T-helper 1 cell treated with Interleukin-12 subunit alpha and Interleukin-12 subunit beta and Interleukin-4 antibody, amounts not matched to agents 30 ng/mL and 1 ng/mL, for 36 hours (primary cell): ENCODE data around the gene PCSK5. TPM values are rescaled to one million over a fixed set of nuclear protein-coding genes. Genes with fewer than 3 reads are reported as not detected.
"Not testable (repeated sequence)": the region's sequence is repeated elsewhere in the genome, so short reads cannot be mapped to it uniquely, and the experiment has no call there.

Experiments
- intact Hi-C: fragments of 100-400 bp; cut with micrococcal nuclease; formaldehyde crosslinking; loops from one replicate; pipeline ENCODE4 v1.15.1; 2024
- total RNA-seq: library from RNA; stranded (reverse); gene quantifications from 2 replicates; pipeline ENCODE4 v1.2.3, GENCODE V29; 2022

The PCSK5 gene
- total RNA-seq, 1 donor from 2014 or later = 7.1 TPM

DNA sequence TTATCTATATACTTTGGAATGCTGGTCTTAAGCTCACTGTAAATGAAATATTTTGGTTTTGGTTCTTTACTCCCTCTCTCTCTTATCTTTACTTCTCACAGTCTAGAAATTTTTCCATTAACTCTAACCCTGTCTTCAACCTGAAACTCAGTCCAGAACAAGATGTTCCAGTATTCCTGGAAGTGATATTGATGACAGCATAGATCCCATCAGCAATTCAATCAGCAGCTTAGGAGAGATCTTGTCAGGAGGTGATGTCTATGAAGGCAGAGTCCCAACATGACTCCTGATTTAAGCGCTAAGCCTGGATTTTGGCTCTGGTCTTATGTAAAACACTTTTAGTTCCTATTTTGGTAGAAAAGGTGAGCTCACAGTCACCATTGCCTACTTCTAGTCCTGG, 451.1 kb downstream of the PCSK5 start:
- intact Hi-C loops = no loop called here

DNA sequence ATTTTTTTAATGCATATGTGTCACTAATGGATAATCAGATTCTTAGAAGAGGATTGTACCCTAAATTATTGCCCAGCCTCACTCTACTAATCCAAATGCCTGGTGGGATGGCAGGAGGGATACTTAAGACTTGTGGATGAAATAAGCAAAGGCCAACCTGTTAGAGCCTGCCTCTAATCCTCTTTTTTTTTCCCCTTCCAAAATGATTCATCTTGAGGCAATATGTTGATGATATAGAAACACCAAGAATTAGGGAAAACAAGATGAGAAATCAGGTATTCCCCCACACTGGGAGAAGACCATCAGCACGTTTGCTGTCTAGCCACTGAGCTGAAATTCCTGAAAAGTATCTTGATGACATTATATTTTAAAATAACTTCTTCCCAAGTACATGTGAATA, 451.7 kb downstream of the PCSK5 start:
- intact Hi-C loops = no loop called here

DNA sequence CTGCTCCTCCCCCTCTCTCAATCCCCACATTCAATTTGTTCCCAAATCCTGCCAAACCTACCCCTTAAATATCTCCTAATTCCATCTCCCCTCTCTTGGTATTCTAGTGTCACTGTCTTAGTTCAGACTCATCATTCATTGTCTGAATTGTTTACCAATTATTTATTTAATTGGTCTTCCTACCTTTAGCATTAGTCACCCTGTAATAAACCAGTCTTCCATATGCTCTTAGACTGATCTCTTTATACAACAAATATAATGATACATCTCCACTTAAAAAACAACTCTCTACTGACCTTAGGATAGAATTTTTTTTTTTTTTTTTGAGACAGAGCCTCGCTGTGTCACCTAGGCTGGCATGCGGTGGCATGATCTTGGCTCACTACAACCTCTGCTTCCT, 452.4 kb downstream of the PCSK5 start:
- intact Hi-C loops = no loop called here

DNA sequence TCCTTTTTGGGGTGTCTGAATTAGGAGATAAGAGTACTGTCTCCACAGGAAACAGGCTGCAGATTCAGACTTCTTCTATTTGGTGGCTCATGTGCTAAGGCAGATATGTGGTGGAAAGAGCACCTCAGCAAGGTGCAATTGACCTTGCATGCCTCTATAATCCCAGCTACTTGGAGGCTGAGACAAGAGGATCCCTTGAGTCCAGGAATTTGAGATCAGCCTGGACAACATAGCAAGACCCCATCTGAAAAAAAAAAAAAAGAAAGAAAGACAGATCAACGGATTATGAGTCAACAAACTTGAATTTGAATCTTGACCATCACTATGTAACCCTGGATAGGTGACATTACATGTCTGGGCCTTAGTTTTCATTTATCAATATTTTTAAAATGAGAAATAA, 459.4 kb downstream of the PCSK5 start:
- intact Hi-C loops = no loop called here

DNA sequence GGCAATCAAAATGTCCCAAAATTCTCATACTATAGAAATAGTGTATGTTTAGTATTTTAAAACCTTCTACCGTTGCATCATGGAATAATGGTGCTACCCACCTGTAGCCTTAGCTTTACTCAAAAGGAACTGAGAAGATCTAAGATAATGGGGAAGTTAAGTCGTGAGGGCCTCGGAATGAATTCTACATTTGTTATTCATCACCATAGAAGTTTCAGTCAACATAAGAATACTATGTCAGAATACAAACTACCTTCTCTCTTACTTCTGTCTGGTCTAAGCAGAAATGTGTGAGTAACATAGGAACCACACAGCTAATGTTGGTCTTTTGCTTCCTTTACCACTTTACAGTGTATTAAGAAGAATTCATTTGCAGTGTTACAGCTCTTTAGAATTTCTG, 460.5 kb downstream of the PCSK5 start:
- intact Hi-C loops = no loop called here

DNA sequence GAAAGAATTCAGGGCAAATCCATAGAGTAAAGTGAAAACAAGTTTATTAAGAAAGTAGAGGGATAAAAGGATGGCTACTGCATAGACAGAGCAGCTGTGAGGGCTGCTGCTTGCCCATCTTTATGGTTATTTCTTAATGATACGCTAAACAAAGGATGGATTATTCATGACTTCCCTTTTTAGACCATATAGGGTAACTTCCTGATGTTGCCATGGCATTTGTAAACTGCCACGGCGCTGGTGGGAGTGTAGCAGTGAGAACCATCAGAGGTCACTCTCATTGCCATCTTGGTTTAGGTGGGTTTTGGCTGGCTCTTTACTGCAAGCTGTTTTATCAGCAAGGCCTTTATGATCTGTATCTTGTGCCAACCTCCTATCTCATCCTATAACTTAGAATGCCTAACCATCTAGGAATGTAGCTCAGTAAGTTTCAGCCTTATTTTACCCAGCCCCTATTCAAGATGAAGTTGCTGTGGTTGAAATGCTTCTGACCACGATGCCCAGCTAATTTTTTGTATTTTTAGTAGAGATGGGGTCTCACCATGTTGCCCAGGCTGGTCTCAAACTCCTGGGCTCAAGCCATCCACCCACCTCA, 461.6 kb downstream of the PCSK5 start:
- intact Hi-C loops = no loop called here

DNA sequence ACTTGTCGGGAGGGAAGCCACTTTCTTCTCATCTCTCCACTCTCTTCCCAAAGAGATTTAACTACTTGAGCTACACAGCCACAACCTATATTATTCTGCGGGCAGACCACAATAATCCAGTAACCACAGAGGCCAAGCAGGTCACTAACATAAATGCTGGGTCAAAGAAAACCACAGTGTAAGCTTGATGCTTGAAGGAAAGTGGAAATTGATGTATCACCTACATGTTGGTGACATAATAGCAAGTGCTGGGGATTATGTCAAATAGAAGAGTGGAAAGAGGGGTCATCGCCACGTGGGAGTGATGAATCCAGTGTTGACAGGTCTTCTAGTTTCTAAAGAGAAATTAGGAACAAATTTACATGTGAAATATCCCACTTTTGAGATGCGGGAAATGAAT, 462.8 kb downstream of the PCSK5 start:
- intact Hi-C loops = no loop called here

DNA sequence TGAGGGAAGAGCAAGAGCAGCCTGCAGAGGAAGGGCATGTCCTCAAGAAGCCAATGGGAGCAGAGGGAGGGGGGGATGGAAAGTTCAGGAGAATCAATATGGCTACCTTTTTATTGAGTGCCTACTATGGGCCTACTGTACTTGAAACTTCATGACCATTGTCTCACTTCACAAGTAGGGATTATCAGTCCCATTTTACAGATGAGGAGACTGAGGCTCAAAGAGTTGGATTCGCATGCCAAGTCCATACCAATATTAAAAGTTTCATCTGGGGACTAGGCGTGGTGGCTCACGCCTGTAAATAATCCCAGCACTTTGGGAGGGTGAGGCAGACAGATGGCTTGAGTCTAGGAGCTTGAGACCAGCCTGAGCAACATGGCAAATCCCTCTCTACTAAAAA, 463.7 kb downstream of the PCSK5 start:
- intact Hi-C loops = no loop called here

DNA sequence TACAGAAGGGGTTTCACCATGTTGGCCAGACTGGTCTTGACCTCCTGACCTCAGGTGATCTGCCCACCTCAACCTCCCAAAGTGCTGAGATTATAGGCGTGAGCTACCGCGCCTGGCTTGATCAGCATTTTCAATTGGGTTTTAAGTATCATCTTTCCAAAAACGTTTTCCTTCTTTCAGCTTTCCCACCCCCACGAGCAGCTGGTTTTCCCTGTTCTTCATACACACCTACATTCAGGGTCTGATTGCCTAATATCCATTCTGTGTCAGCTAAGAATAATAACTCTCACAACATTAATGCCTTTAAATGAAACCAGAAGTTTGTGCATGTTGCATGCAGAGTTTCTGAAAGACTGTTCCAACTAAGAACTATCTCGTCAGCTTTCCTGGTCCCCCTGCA, 465.4 kb downstream of the PCSK5 start:
- intact Hi-C loops = no loop called here

DNA sequence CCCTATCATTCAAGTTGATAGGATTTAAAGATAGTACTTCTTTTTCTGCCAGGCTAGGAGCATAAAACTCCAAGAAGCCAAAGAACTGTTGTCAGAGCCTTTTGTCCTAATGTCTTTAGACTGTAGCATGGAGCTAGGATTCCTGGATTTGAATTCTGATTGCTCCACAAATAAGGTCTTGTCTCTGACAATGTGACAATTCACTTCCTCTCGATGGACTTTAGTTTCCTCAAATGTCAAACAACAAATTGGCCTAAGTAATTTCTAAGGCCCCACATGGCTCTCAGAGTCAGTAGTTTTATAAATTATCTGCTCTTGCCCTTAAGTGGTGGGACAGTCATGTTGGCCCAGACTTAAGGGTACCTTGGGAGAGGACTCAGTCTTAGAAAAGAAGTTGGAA, 467.1 kb downstream of the PCSK5 start:
- intact Hi-C loops = no loop called here

DNA sequence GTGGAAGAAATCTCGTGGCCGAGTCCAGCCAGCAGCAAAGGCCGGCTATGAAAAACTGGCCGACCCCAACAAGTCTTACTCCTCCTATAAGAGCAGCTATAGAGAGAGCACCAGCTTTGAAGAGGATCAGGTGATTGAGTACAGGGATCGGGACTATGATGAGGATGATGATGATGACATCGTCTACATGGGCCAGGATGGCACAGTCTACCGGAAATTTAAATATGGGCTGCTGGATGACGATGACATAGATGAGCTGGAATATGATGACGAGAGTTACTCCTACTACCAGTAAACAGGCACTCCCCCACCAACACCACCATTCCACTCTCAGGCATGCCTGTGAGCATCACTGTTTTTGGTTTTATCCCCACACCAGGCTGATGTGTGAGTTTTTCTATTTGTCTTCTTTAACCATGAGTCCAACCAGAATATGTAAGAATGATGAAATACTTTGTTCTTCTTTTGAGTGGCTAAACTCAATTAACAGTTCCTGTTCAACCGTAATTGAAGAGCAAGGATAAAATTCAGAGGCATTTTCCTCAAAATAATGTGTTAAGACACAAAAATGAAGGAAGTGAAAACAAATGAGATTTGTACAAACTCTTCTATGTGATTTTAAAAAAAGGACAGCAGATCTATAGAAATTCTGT, 468.3 kb downstream of the PCSK5 start:
- intact Hi-C loops = no loop called here

DNA sequence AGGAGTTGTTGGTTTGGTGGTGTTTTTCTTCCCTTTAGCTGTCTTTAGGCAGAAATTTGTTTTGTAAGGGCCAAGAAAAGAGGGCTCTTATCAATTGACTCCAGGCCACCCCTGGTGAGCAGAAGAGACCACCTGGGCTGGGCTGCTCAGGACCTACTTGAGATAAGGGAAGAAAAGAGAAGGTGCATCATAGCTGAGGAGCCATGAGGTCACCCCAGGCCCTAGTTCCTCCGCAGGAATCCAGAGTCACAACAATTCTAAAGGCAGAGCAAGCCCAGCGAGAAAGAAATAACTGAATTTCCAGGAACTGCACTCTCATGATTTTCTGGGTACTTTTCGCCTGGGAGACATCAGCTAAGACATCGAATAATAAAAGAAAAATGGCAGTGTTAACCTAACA, 468.9 kb downstream of the PCSK5 start:
- intact Hi-C loops = no loop called here

DNA sequence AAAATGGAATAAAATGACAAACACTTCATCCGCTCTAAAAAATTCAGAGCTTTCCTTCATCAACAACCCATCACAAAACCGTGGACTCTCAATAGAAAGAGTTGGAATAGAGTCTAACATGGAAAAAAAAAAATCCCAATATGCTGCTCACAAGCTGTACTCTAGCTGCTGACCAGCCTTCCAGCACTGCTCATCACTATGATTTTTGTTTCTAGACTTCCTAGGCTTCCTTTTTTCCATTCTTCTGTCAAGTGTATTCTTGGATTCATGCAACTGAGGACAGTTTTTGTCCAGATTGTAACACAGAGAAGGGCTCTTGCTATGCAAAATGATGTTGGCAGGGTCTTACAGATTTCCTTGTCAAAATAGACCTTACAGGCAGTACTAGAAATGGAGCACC, 469.3 kb downstream of the PCSK5 start:
- intact Hi-C loops = no loop called here

DNA sequence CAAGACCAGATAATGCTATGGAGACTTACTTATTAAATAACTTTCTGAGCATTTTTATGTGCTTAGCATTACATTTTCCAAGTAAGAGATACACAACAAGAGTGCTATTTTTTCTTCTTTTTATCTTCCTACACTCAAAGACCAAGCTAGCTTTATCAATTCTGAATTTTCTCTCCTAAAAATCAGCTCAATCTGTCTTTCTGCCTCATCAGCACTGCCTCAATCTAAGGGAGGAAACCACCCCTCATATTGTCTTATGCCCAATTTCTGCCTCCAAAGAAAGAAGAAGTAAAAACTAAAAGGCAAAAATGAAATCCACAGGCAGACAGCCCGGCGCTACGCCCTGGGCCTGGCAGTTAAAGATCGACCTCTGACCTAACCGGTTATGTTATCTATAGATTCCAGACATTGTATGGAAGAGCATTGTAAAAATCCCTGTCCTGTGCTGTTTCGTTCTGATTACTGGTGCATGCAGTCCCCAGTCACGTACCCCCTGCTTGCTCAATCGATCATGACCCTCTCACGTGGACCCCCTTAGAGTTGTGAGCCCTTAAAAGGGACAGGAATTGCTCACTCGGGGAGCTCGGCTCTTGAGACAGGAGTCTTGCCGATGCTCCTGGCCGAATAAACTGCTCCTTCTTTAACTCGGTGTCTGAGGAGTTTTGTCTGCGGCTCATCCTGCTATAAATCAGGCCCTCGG, 472.0 kb downstream of the PCSK5 start:
- intact Hi-C loops = not testable (repeated sequence)

DNA sequence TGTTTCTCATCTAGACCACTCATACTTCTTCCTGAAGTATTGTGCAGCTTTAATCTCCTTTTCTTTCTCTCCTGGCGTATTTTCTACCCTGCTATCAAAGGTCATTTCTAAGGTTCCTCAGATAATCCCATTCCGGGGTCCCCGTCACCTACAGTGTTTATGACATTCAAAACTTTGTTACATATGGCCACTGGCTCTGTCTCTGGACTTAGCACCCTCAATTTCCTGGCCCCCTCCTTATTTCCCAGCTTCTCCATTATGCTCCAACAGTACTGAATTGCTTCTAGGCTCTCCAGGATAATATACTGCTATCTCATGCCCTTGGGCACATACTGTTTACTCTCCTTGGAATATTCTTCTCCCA, 472.5 kb downstream of the PCSK5 start:
- intact Hi-C loops = no loop called here

DNA sequence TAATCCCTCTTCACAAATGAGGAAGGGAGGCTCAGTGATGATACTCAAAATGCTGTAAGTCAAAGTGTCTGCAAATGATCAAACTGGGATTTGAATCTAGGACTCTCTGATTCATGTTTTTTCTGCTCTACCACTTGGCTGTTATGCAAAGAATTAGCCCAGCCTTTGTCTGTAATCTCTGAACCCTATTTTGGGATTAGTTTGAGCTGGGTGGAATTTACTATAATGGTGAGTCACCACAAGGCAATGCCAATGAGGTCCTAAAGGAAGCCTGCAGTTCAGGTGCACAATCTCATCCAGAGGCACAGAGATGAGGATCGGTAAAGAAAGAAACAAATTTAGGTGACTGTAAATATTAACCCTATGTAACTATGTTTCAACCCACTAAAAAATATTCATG, 474.6 kb downstream of the PCSK5 start:
- intact Hi-C loops = no loop called here

DNA sequence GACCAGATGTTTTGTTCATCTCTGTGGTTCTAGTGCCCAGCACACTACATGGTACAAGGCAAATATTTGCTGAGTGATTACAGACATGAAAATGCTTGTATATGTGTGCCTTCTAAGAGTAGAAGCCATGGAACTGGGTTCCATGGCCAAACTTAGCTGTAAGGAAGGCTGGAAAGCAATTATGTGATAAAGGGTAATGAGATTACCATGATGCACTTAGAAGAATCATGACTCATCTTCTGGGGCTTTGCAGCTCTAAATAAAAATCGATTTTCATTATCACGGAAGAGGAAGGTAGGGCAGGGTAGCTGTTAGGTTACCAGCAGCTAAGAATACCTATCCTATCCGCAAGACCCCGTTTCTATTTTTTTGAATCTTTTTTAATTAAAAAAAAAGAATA, 475.8 kb downstream of the PCSK5 start:
- intact Hi-C loops = no loop called here

DNA sequence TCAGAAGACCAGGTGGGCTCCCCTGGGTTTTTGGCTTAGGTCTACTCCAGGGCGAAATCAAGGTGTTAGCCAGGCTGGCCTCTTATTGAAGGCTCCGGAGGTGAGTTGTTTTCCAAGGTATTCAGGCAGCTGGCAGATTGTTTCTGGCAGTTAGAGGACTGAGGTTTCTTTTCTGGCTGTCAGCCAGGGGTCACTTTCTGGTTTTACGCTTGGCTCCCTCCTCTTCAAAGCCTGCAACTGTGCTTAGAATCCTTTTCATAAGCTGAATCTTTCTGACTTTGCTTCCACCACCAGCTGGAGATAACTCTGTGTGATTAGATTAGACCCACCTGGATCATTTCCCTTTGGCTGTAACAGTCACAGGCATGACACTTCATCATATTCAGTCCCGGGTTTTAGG, 479.1 kb downstream of the PCSK5 start:
- intact Hi-C loops = no loop called here

DNA sequence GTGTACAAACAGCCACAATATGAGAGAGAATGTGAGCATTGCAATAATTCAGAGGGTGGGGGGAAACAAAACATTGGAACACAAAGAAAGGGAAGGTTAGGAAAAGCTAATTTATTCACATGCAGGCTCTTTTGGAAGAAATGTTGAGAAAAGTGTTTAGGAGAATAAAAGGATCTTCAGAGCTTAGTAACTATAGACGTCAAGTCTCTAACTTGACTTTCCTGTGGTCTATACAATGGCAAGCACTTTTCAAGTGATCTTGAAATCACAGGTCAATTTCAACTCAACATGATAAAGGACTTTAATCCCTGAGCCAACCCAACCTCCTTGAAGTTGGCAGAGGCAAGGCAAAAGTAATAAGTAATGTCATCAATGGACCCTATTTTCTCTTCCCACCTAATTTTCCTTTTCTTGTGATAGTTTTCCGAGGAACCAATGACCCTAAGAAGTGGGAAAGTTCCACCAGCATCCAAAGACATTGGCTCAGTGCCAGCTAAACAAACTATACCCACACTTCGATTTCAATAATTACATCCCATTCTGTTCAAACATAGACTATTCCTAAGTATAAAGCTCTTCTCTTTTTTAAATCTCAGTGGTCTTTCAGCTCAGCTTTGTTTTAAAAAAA, 480.0 kb downstream of the PCSK5 start:
- intact Hi-C loops = no loop called here

DNA sequence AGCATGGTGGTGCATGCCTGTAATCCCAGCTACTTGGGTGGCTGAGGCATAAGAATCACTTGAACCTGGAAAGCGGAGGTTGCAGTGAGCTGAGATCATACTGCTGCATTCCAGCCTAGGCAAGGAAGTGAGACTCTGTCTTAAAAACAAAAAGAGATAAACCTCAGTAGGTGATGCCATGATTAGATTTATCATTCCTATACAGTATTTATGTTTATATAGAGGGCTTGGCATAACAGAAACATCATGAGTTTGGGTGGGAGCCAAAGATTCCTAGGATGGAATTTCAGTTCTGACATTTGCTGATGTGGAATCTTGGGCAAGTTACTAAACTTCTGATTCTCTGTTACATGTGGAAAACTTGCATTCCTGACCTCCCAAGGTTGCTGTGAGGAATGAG, 481.4 kb downstream of the PCSK5 start:
- intact Hi-C loops = no loop called here

DNA sequence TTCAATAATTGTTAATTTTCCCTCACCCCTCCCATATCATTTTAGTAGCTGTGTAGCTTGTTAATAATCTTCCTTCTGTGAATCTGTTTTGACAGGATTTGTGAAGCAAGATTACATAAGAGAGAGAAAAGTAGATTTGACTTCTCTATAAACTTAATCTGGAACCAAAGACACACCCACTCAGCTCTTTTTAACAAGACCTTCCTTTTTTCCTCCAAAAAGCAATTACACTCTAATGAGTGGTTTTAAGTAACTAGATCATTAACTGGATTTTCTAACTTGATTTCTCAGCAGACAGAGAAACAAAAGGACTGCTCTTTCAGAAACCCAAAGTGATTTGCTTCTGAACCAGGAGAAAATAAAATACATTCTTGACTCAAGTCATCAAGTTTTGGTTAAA, 481.9 kb downstream of the PCSK5 start:
- intact Hi-C loops = no loop called here

DNA sequence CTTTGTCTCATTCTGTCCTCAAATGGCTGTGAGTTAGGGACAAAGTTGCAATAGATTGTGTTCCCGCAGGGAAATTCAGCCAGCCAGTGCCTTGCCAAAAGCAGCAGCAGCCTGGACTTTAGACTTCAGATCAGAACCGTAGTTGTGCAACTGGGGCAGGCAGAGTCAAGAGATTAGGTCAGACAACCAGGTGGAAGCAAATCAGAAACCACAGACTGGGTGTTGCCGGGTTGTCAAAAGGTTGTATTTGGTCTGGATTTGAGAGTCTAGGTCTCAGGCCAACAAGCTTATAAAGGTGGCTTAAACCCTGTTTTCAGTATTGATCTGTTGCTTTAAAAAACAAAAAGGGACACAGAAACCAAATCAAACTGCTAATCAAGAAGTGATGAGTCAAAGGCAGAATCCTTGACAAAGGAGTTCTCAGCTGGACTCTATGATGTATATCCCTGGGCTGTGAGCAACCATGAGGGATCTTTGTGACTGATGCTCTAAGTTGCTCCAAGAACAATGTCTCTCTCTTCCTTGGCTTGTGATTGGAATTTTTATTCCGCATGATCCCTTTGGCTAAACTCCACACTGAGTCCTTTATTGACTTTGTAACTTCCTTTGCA, 482.8 kb downstream of the PCSK5 start:
- intact Hi-C loops = no loop called here
